ENCODE results near the gene CCAR1. TPM values are rescaled to one million over a fixed set of nuclear protein-coding genes. Genes with fewer than 3 reads are reported as not detected.

CCAR1 gene
- total and polyA plus RNA-seq, 10 of the 15 experiments (the other 5 are each of a cell fraction or from before 2014, with no cell fraction given) = 35.5 to 124 (median 79.0) TPM

GRCh38 chr10:68705548-68705947 lies 15.5 kb upstream of the CCAR1 start:
- no peak for FAIRE-seq
- TF ChIP-seq, protein P1, sequence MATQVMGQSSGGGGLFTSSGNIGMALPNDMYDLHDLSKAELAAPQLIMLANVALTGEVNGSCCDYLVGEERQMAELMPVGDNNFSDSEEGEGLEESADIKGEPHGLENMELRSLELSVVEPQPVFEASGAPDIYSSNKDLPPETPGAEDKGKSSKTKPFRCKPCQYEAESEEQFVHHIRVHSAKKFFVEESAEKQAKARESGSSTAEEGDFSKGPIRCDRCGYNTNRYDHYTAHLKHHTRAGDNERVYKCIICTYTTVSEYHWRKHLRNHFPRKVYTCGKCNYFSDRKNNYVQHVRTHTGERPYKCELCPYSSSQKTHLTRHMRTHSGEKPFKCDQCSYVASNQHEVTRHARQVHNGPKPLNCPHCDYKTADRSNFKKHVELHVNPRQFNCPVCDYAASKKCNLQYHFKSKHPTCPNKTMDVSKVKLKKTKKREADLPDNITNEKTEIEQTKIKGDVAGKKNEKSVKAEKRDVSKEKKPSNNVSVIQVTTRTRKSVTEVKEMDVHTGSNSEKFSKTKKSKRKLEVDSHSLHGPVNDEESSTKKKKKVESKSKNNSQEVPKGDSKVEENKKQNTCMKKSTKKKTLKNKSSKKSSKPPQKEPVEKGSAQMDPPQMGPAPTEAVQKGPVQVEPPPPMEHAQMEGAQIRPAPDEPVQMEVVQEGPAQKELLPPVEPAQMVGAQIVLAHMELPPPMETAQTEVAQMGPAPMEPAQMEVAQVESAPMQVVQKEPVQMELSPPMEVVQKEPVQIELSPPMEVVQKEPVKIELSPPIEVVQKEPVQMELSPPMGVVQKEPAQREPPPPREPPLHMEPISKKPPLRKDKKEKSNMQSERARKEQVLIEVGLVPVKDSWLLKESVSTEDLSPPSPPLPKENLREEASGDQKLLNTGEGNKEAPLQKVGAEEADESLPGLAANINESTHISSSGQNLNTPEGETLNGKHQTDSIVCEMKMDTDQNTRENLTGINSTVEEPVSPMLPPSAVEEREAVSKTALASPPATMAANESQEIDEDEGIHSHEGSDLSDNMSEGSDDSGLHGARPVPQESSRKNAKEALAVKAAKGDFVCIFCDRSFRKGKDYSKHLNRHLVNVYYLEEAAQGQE (IDR thresholded peaks at IDR 0.05; ENCODE audit: low read depth, low read length) = no peak
- TF ChIP-seq, protein P2, sequence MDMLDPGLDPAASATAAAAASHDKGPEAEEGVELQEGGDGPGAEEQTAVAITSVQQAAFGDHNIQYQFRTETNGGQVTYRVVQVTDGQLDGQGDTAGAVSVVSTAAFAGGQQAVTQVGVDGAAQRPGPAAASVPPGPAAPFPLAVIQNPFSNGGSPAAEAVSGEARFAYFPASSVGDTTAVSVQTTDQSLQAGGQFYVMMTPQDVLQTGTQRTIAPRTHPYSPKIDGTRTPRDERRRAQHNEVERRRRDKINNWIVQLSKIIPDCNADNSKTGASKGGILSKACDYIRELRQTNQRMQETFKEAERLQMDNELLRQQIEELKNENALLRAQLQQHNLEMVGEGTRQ (IDR thresholded peaks at IDR 0.05; ENCODE audit: borderline replicate concordance, low read depth, low read length) = no peak
- no peak for TF ChIP-seq SREBF2 (IDR thresholded peaks at IDR 0.05; ENCODE audit: low read length)
- TF ChIP-seq EGR1 (IDR thresholded peaks at IDR 0.05; ENCODE audit: borderline replicate concordance in 1 of 2, low read depth in 2 of 2, low read length in 2 of 2) = no peak
- TF ChIP-seq RCOR1 (conservative IDR thresholded peaks at IDR 0.05; ENCODE audit: low read depth, low read length) = no peak
- TF ChIP-seq TCF12 (IDR thresholded peaks at IDR 0.05; ENCODE audit: low read depth, low read length) = no peak
- no peak for TF ChIP-seq CBFB (IDR thresholded peaks at IDR 0.05; ENCODE audit: low read depth)
- no peak for TF ChIP-seq GATAD2B (conservative IDR thresholded peaks at IDR 0.05; ENCODE audit: low read depth)
- no peak for TF ChIP-seq RBBP5 (conservative IDR thresholded peaks at IDR 0.05)
- TF ChIP-seq CEBPZ (IDR thresholded peaks at IDR 0.05; ENCODE audit: low read depth, low read length) = no peak
- TF ChIP-seq FOXK2 (IDR thresholded peaks at IDR 0.05) = no peak
- no peak for TF ChIP-seq FOXM1 (IDR thresholded peaks at IDR 0.05; ENCODE audit: low read depth, low read length)
- no peak for TF ChIP-seq BRCA1 (IDR thresholded peaks at IDR 0.05; ENCODE audit: low read depth, low read length)
- no peak for TF ChIP-seq NFIC (IDR thresholded peaks at IDR 0.05; ENCODE audit: low read depth, low read length)
- no peak for TF ChIP-seq WRNIP1 (IDR thresholded peaks at IDR 0.05; ENCODE audit: borderline replicate concordance, low read depth, low read length)
- TF ChIP-seq E4F1 (IDR thresholded peaks at IDR 0.05; ENCODE audit: borderline replicate concordance, partially characterized antibody) = no peak

More at GRCh38 chr10:68705548-68705947, 15.5 kb upstream of the CCAR1 start:
- intact Hi-C loops (cut with micrococcal nuclease; ENCODE audit: unreplicated experiment) = no loop called here
- Histone ChIP-seq H3K27me3 (replicated peaks in 1 of 2; ENCODE audit: control insufficient read depth in 2 of 2, insufficient read depth in 2 of 2, low read length in 1 of 2) (no peaks in the 10 kb centered on the region), H3K4me3 (no peak overlapping the region), H3K4me1 (ENCODE audit: control insufficient read depth, insufficient read depth, low read length) (no peaks in the 10 kb centered on the region), H4K20me1 (ENCODE audit: control insufficient read depth, insufficient read depth) (no peaks in the 10 kb centered on the region), H3K27ac (ENCODE audit: control insufficient read depth, insufficient read depth) (no peak overlapping the region), H3K4me2 (ENCODE audit: control insufficient read depth, insufficient read depth) (no peak overlapping the region), H2AFZ (ENCODE audit: control insufficient read depth, low read depth, low read length) (no peak overlapping the region), H3K9ac (ENCODE audit: control insufficient read depth, insufficient read depth, low read length) (no peak overlapping the region), H3K79me2 (ENCODE audit: control insufficient read depth, insufficient read depth, low read length) (no peaks in the 10 kb centered on the region), H3K36me3 (ENCODE audit: control insufficient read depth in 2 of 2, insufficient read depth in 2 of 2, low read length in 1 of 2) (no peaks in the 10 kb centered on the region), H3K9me3 (replicated peaks; ENCODE audit: control insufficient read depth, insufficient read depth, low read length) (no peaks in the 10 kb centered on the region)
- ChIA-PET SMC1A (ENCODE audit: uncharacterized antibody, unreplicated experiment) (no interaction called here), CTCF (no interaction called here), POLR2A (no interaction called here), RAD21 (ENCODE audit: unreplicated experiment) (no interaction called here)
- DNase-seq (ENCODE audit: low read depth, low spot score) = no peak
- ATAC-seq = no peak
- in situ Hi-C loops (cut with MboI) = no loop called here
- 73% methylated on average over 1 of the region's 1 CpG for WGBS (ENCODE audit: insufficient coverage, insufficient replicate concordance, low lambda C conversion rate, missing lambda C conversion rate)
- BruUV-seq (replicated peaks) = no TSS peak
